Right ventricle myocardium inferior (tissue), 1 donor: ENCODE data around the gene HEXIM1. TPM values are rescaled to one million over a fixed set of nuclear protein-coding genes. Genes with fewer than 3 reads are reported as not detected.
"Not testable (repeated sequence)": the region's sequence is repeated elsewhere in the genome, so short reads cannot be mapped to it uniquely, and the experiment has no call there.

Experiments
- ATAC-seq: fragments of 200-7000 bp; cut with Tn5 transposase; one replicate; pipeline ENCODE4 v1.9.1; 2020; ENCODE audit warnings: mild to moderate bottlenecking, moderate library complexity
- DNase-seq: peaks from one replicate; pipeline ENCODE4 v3.0.0; 2021; ENCODE audit errors: missing footprints
- intact Hi-C: fragments of 100-400 bp; cut with DNase I; formaldehyde crosslinking; loops from one replicate; pipeline ENCODE4 v1.11.0; 2022
- total RNA-seq: library from RNA; stranded (reverse); fragmentation: NEBNext Ultra II Directional; extraction: Animal tissue kit (Norgen Biotek cat#: 25700); gene quantifications from one replicate; pipeline ENCODE4 v1.2.1, GENCODE V29; 2021
- donor health status: DM: no; HTN: yes; CAD: no; lungs with severe emphysema.

HEXIM1 gene
- total RNA-seq, 1 donor from 2014 or later = 33.1 TPM

DNA sequence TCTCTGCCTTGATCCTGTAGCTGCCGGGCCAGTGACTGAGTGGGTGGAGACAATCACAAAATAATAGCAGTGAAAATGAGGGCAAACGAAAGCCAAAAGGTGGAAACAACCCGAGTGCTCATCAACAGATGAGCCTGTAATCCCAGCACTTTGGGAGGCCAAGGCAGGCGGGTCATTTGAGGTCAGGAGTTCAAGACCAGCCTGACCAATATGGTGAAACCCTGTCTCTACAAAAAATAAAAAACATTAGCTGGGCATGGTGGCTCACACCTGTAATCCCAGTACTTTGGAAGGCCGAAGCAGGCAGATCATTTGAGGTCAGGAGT lies 23.5 kb upstream of the HEXIM1 start:
- ATAC-seq, intact Hi-C loops, DNase-seq: not testable (repeated sequence)

DNA sequence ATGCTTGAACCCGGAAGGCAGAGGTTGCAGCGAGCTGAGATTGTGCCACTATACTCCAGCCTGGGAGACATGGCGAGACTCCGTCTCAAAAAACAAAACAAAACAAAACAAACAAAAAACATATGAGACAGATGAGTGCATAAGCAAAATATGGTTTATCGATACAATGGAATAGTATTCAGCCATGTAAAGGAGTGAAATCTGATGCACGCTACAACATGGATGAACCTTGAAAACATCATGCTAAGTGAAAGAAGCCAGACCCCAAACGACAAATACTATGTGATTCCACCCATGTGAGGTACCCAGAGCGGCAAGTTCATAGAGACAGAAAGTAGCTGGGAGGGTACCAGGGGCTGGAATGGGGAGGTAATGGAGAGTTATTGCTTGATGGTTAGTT lies 22.8 kb upstream of the HEXIM1 start:
- ATAC-seq = no peak
- intact Hi-C loops = no loop called here
- no peak for DNase-seq

DNA sequence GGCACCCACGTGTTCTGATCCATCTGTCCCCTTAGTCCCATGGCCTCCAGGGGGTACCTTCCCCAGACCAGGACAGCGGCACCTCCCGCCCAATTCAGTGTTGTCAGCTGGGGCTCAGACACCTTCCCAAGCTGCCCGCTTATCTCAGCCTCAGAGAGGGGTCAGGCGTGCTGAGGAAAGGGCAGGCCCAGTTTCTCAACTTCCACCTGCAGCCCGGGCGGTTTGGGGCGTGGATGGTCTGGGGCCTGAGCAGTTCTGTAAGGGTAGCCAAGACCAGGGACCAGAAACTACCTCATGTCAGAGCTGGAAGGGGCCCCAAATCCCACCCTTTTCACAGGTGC lies 21.1 kb upstream of the HEXIM1 start:
- ATAC-seq (peak; percentile 10), DNase-seq (peak; percentile 66)
- intact Hi-C loops = no loop called here

DNA sequence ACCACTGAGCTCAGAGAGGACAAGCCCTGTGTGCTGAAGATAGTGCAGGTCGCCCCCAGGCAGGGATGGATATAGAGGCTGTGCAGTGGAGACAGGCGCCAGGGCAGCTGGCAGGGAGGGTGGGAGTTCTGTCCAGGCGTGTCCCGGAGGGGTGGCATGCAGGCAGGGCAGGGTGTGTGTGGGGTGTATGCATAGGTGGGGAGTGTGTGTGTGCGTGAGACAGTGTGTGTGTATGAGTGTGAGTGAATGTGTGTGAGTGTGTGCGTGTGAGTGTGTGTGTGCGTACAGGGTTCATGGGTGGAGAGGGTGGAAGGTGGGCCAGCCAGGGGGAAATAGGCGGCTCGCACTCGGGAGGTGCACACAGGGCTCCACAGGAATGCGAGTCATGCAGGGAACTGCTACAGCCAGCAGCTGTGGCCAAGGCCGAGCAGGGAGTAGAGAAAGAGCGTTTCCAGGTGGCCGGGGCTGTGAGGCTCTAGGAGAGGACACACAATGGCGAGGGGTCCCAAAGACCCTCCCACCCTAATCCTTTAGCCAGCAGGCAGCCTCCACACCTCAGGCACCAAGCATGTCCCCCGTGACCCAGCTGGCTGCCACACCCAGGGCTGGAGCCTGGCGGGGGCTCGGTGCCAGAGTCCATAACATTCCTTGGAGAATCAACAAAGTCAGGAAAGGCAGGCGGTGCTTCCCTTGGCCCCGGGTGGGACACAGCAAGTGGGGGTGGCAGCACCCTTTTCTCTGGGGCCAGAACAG lies 20.6 kb upstream of the HEXIM1 start:
- DNase-seq = peak; percentile 77

DNA sequence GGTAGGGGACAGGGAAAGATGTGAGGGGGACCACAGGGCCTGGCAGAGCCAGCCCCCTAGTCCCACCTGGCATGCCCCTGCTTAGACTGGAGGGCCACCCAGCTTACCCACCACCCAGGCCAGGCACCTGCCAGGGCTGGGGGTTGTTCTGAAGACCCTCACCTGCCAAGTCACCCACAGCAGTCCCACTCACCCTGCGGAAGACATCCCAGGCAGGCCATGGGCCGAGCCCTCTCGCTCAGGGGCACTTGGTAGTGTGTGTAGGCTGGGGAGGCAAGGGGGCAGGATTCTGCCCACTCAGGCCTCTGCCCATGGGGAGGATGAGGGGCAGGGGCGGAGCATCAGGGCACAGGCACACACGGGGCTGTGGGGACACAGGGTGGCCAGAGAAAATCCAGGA lies 19.9 kb upstream of the HEXIM1 start:
- intact Hi-C loops = no loop called here
- DNase-seq (peak; percentile 18), ATAC-seq (no peak)

More for the DNA sequence above, 20.6 kb upstream of the HEXIM1 start:
- ATAC-seq = peak; percentile 40
- intact Hi-C loops = no loop called here

DNA sequence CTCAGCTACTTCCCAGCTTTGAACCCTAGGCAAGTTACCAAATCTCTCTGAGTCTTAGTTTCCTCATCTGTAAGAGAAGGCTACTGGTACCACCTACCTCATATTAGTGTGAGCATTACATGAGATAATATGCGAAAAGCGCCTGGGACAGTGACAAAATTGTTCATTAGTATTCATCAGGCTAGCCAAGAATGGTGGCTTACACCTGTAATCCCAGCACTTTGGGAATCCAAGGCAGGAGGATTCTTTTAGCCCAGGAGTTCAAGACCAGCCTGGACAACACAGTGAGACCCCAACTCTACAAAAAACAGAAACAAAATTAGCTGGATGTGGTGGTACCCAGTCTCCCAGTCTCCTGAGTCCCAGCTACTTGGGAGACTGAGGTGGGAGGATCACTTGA lies 19.3 kb upstream of the HEXIM1 start:
- no peak for ATAC-seq
- intact Hi-C loops = no loop called here

DNA sequence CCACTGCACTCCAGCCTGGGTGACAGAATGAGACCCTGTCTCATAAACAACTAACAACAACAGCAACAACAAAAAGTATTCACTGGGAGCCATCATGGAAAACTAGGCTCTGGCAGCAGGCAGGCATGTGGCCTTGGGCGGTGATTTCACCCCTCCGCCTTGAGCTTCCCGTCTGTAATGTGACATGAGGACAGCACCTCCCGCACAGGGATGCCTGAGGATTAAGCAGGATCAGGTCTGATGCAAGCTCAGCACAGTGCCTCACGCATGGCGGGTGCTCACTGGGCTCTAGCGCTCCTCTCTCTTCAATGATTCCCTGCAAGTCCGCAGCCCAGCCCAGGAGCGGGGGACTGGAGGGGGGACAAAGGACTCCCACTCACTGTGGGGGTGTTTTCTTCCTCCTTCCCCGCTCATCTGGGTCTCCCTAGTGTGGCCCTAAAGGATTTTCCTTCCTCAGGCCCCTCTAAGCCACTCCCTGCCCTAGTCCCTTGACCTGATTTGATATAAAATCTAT lies 18.8 kb upstream of the HEXIM1 start:
- DNase-seq (no peak), ATAC-seq (no peak)
- intact Hi-C loops = no loop called here

More for the DNA sequence above, 19.3 kb upstream of the HEXIM1 start:
- no peak for DNase-seq

DNA sequence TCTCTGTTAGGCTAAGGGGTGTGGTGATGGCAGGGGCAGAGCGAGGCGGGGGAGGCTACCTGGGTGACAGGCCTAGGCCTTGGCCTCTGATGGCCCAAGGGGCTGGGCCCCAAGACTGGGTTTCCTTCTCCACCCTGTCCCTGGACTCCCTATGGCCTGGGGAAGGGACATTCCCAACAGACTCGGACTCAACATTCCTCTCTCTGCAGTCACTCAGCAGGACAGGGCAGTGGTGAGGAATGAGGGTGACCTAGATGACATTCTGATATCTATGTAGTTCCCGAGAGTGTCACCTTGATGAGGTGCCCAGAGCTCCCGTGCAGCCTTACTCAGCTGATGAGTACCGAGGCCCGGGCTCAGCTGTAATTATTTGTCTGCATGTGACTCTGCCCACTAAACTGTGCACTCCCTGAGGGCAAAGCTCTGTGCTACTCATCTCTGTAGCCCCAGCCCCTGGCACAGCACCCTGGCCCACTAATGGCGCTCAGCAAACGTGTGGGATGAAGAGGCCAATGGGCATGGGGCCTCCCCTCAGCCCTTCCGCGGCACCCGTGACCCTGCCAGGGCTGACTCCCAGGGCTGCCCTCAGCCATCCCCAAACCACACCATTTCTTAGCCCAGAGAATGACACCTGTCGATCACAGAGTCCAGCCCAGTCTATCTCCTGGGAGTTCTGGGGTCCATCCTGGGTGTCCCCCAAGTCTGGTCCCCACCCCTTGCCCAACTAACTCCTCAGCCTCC lies 18.2 kb upstream of the HEXIM1 start:
- intact Hi-C loops = loop anchor here (5.0 kb wide), 3 partner anchors 68 to 353 kb away; partner anchors contain the start of gene NMT1
- ATAC-seq (no peak), DNase-seq (no peak)

DNA sequence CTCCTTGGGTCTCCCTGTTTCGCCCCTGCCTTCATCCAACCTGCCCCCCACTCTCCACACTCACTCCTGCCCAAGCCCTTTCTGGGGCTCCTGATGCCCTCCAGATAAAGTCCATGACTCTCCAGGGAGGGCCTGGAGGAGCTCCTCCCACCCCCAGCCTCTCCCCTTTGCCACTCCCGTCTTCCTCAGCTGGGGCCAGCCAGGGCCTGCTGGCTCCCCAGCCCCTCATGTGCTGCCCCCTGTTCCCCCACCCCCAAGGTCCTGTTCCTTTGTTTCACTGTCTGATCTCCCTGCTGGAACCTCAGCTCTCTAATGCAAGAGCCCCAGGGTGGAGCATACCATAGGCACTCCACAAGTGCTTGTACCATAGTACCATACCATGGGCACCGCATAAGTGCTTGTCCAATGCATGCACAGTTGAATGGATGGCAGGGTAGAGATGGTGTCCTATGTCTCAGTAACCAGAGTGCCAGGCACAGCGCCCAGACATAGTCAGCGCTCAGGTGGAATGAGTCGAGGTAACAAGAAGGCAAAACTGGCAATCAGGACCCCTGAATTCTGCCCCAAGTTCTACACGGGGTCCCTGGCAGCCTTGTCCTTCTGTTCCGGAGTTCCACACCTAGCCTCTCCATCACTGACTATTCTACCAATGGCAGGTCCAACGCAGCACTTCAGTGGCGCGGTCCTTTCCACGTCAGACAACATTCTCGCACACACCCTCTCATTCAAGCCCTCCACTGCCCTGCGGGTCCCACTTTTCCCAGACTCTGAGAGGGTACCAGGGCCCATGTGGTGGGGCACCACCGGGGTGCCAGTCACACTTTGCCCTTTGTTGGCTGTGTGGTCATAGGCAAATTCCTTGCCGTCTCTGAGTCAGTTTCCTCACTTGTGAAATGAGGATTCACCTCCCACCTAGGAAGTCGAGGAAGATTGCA lies 17.3 kb upstream of the HEXIM1 start:
- no peak for DNase-seq
- intact Hi-C loops = loop anchor here (5.0 kb wide), 3 partner anchors 69 to 354 kb away; partner anchors contain the start of gene NMT1
- no peak for ATAC-seq

DNA sequence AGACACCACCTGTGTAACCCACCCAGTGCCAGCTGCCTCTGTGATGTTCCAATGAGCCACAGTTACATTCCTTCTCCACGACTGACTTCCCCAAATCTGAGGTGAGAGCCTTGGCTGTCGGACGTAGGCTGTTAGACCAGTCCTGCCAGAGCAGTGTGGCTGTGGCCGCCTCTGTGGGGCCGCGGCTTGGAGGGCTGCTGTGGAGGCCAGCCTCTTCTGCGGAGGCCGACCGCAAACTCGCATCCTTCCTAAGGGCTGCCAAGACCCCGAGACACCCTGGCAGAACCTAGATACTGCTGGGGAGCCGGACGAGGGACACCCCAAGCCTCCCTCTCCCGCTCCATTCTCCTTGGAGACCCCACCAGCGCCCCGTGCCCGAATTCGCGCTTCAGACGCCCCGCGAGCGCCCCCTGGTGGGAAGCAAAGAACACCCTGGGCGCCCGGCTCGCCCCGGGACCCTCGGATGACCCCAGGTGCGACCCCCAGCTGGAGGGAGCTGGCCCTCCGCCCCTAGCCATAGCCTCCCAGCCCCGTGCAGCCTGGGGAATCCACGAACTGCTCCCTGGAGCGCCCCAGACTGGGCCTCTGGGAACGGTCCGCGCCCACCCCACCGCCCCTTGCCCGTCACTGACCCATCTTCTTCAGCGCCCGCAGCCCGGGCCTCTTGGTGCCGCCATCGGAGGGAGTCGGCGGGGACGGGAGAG lies 16.5 kb upstream of the HEXIM1 start:
- DNase-seq (no peak), ATAC-seq (no peak)
- intact Hi-C loops = loop anchor here (2.0 to 5.0 kb wide), 5 partner anchors 29 to 354 kb away; partner anchors contain the start of gene NMT1

DNA sequence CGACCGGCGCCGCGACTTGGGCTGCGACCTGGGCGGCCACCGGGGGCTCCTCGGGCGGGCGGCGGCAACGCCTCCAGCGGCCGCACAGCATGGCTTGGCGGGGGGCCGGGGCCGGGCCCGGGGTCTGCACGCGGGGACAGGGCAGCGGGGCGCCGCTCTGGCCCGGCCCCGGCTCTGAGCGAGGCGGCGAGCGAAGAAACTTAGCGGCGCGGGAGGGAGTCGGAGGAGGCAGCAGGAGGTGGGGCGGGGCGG lies 16.0 kb upstream of the HEXIM1 start, which contains the start of gene PLCD3:
TSS of gene PLCD3 (minus strand) at position 196 of the 252 bp plus-strand sequence. CDS start at position 91, 105 bp downstream.
- DNase-seq = peak; percentile 88
- no peak for ATAC-seq
- intact Hi-C loops = loop anchor here (2.0 to 5.0 kb wide), 5 partner anchors 29 to 355 kb away; partner anchors contain the start of gene NMT1

DNA sequence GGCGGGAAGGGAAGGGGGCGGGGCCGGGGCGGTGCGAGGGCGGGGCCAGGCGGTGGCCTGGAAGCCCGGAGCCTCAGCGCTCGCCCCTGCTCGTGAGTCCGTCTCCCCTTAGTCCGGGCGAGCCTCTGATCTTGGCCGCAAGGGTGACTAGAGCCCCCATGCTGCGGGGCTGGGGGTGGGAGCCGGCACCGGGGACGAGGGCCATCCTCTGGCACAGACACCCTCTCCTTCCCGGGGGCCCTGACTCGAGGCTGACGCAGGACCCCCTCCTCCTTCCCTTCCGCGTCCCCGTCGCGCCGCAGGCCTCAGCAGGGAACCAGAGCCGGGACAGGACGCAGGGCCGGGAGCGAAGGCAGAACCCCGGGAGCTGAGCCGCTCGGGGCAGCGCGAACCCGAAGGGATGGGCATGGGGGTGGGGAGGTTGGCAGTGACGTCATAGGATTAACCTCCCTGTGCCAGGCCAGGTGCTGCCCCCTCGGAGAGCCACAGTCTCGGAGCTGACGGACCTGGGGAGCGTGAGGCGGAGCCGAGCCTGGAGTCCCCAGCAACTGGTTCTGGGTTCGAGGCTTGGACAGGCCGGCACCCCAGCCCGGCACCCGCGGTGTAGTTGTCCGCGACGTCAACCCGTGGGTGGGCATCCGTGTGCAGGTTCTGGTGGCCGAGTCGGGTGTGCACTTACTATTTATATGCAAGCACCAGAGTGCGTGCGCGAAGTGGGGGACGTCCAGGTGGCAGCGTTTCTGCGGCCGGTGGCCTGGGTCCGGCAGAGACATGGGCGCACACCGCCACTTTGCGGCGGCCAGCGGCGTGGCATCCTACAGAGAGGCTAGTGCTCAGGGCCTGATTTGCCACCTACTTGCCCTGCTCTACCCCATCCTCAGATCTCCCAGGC lies 15.5 kb upstream of the HEXIM1 start:
- peak; percentile 94 for DNase-seq
- intact Hi-C loops = loop anchor here (2.0 to 5.0 kb wide), 5 partner anchors 30 to 356 kb away; partner anchors contain the start of gene NMT1
- ATAC-seq = peak; percentile 78

DNA sequence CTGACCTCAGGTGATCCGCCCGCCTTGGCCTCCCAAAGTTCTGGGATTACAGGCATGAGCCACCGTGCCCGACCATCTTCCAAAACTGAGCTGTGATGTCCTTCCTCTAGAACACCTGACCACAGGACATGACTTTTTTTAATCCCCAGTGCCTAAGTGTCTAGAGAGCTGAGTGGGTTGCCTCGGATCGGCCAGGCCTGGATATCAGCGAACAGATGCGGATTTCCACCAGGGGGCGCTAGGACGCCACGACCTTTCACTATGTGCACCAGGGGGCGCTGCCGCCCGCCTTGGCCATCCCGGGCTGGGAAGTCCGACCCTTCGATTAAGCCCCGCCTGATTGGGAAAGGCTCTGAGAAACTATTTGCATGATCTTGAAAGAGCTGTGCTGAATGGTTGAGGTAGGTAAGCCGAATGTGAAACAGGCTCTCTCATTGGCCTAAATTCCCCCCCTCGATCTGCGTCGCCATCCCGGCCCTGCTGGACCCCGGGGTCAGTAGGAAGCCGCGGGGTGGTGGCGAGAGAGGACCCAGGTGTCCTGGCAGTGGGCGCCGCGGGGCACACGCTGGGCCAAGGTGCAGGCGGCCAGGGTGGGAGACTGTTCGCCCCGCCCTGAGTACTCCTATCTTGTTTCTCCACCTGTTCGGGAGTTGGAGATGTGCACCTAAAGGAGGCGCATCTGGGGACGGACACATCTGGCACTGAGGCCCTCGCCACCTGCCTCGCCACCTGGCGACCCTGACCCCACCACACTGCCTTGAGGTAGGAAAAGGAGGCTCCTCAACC lies 12.9 kb upstream of the HEXIM1 start, which contains the start of gene ACBD4:
TSS of gene ACBD4 (plus strand) at position 496 of the 786 bp plus-strand sequence. CDS start 458 bp downstream, outside the sequence.
- DNase-seq (peak; percentile 98), ATAC-seq (peak; percentile 79)
- intact Hi-C loops = loop anchor here (1.0 kb wide), 1 partner anchor 62 kb away; no protein-coding TSS in a partner anchor

DNA sequence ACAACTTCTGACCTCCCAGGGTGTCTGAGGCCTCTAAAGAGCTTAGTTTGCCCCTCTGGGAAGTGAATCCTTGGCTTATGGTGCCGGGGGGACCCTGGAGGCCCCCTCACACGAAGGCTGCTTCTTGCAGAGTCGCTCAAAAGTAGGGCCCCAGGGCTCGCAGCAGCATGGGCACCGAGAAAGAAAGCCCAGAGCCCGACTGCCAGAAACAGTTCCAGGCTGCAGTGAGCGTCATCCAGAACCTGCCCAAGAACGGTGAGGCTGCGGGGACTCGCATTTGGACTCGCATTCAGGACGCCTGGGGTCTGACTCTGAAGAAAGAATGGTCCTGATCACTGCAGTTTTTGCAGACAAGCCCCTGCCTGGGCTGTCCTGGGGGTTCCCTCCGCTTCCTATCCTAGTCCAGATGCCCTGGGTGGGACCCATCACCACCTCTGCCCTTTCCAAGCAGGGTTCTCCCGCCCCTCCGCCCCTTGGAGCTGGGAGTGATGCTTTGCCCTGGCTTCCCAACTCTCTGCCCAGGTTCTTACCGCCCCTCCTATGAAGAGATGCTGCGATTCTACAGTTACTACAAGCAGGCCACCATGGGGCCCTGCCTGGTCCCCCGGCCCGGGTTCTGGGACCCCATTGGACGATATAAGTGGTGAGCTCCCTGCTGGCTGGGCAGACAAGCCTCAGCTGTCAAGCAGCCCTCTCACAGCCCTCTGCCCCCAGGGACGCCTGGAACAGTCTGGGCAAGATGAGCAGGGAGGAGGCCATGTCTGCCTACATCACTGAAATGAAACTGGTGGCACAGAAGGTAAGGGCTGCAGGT lies 12.1 kb upstream of the HEXIM1 start:
- no peak for DNase-seq
- intact Hi-C loops = loop anchor here (1.0 kb wide), 1 partner anchor 61 kb away; no protein-coding TSS in a partner anchor

DNA sequence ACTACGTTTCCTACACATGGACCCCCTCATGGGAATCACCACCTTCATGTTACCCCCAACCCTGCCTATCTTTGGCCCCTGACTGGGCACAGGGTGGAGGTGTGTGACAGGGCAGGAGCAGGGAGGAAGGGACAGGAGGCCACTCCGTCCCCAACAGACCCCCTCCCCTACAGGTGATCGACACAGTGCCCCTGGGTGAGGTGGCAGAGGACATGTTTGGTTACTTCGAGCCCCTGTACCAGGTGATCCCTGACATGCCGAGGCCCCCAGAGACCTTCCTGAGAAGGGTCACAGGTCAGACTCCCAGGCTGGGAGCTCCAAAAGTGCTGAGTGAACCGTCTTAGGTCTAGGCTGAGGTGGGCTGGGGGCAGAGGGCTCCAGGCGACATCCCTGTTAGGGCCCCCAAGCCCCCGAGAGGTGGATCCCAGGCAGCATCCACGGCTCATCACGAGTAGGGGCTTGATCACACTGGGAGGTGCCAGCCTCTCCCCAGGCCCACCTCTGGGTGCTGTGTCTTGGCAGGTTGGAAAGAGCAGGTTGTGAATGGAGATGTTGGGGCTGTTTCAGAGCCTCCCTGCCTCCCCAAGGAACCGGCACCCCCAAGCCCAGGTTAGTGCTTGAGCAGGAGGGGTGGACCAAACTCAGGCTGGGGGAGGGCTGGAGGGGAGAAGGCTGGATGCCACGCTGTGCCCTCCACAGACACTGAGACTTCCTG lies 11.3 kb upstream of the HEXIM1 start:
- ATAC-seq = no peak
- DNase-seq = no peak
- intact Hi-C loops = no loop called here

More for the DNA sequence above, 12.1 kb upstream of the HEXIM1 start:
- ATAC-seq = no peak
